GM19239 (cell line): Measurements from ENCODE around the gene KIAA2012.

ENCODE experiments used
- DNase-seq: peaks from one replicate; pipeline ENCODE4 v3.0.0; 2011; ENCODE audit warnings: low spot score; ENCODE audit not compliant: insufficient read length
- FAIRE-seq: peaks from 2 replicates; lab custom pipeline; 2011; peaks lifted over from hg19 to GRCh38; lab: Jason Lieb, UNC

The KIAA2012 gene

DNA sequence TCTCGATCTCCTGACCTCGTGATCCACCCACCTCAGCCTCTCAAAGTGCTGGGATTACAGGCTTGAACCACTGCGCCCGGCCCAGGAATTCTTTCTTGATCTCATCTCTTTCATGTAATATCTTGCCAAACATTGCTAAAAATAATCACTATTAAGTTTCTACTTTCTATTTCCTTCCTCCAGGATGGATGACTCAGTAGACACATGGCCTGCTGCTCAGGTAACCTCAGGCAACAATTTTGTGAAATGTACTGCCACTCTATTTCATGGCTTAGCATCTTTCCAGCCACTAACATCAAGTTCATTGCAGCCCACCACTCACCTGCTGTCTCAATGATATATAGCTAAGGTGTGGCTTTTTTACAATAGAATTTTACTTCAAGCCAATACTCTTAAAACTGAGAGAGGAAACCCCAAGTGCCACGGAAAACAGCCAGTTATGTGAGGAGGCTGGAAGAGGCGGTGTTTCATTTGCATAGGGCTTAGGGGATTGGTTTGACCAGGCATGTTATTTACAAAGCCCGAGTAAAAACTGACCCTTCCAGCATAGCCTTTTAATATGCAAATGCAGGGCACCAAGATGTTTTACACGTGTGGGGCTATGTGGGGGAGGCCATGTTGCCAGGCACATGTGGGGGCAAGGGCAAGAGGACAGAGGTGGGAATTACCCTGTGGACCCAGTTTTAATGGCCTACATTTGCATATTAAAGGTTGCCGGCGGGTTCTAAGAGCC, 176.6 kb downstream of the KIAA2012 start:
- DNase-seq (no peak), FAIRE-seq (no peak)

DNA sequence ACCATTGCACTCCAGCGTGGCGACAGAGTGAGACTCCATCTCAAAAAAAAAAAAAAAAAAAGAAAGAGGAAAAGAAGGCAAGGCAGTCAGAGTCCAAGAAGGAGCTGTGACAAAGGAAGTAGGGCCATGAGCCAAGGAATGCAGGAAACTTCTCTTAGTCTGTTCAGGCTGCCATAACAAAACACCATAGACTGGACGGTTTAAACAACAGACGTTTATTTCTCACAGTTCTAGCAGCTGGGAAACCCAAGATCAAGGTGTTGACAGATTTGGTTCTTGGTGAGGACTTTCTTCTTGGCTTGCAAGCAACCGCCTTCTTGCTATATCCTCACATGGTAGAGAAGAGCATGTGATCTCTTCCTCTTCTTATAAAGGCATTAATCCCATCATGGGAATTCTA, 178.4 kb downstream of the KIAA2012 start:
- no peak for FAIRE-seq

More for the DNA sequence above, 178.4 kb downstream of the KIAA2012 start:
- DNase-seq, result no peak
